GM12878 (cell line): ENCODE results near the gene LAIR1. TPM values are rescaled to one million over a fixed set of nuclear protein-coding genes. Genes with fewer than 3 reads are reported as not detected.
A peak's percentile ranks its signal among the peaks of the same experiment; 100 is the strongest.
"Not testable (repeated sequence)": the region's sequence is repeated elsewhere in the genome, so short reads cannot be mapped to it uniquely, and the experiment has no call there.

Experiments used
- ATAC-seq: fragments of 200-7000 bp; cut with Tn5 transposase; 3 replicates; pipeline ENCODE4 v1.9.1; 2020; ENCODE audit warnings: mild to moderate bottlenecking, moderate library complexity
- BruUV-seq: library from RNA; stranded (reverse); fragments of 400-500 nt; replicated peaks from 2 replicates; lab custom pipeline; 2021; lab: Mats Ljungman, UMichigan
- CTCF ChIA-PET: fragments of 300-600 bp; sonication (Branson Sonifier 250); formaldehyde crosslinking; extraction: SDS; loops from one replicate; lab custom pipeline; 2021; ENCODE audit warnings: inconsistent platforms; lab: Yijun Ruan, JAX
- POLR2A ChIA-PET: fragments of 350-600 bp; formaldehyde crosslinking; extraction: SDS; loops from one replicate; lab custom pipeline; 2021; ENCODE audit warnings: inconsistent platforms; lab: Charles Lee
- RAD21 ChIA-PET: fragments of 300-600 bp; sonication (Branson Sonifier 250); formaldehyde crosslinking; loops from one replicate; lab custom pipeline; 2023; ENCODE audit warnings: antibody characterized with exemption; ENCODE audit not compliant: unreplicated experiment; lab: Charles Lee
- SMC1A ChIA-PET: fragments of 300-600 bp; sonication (Branson Sonifier 250); formaldehyde crosslinking; loops from one replicate; lab custom pipeline; 2023; ENCODE audit not compliant: unreplicated experiment, uncharacterized antibody; lab: Charles Lee
- DNase-seq: peaks from one replicate; pipeline ENCODE4 v3.0.0-alpha.2; 2011; ENCODE audit warnings: low read depth, low spot score
- FAIRE-seq: peaks from 3 replicates; lab custom pipeline; 2011; peaks lifted over from hg19 to GRCh38; lab: Jason Lieb, UNC
- H2AFZ ChIP-seq: 2 replicates; pipeline ENCODE4 v1.6.0; 2011; ENCODE audit warnings: low read depth, low read length, control low read depth; ENCODE audit not compliant: control insufficient read depth
- H3K27ac ChIP-seq: 2 replicates; pipeline ENCODE4 v1.5.1; 2011; ENCODE audit warnings: control low read depth; ENCODE audit not compliant: control insufficient read depth, insufficient read depth
- H3K27me3 ChIP-seq, 2 experiments: replicated peaks in 1 of 2; 2 replicates each; pipeline versions ENCODE4 v1.6.0 to v1.6.1; 2011; ENCODE audit warnings: low read length in 1 of 2; ENCODE audit not compliant: control insufficient read depth in 2 of 2, insufficient read depth in 2 of 2
- H3K36me3 ChIP-seq, 2 experiments: 2 replicates each; pipeline ENCODE4 v1.5.1; 2011; ENCODE audit warnings: low read length in 1 of 2; ENCODE audit not compliant: control insufficient read depth in 2 of 2, insufficient read depth in 2 of 2
- H3K4me1 ChIP-seq: 2 replicates; pipeline ENCODE4 v1.6.1; 2011; ENCODE audit warnings: mild to moderate bottlenecking, low read length, moderate library complexity, mixed read lengths; ENCODE audit not compliant: control insufficient read depth, insufficient read depth
- H3K4me2 ChIP-seq: 2 replicates; pipeline ENCODE4 v1.6.0; 2011; ENCODE audit warnings: control low read depth; ENCODE audit not compliant: control insufficient read depth, insufficient read depth
- H3K4me3 ChIP-seq: fragments of 200-600 bp; sonication (generic); 2 replicates; pipeline ENCODE4 v1.5.1; 2016
- H3K79me2 ChIP-seq: 2 replicates; pipeline ENCODE4 v1.6.0; 2011; ENCODE audit warnings: low read length; ENCODE audit not compliant: control insufficient read depth, insufficient read depth
- H3K9ac ChIP-seq: 2 replicates; pipeline ENCODE4 v1.8.0; 2011; ENCODE audit warnings: low read length, control low read depth, mixed read lengths; ENCODE audit not compliant: control insufficient read depth, insufficient read depth
- H3K9me3 ChIP-seq: replicated peaks from 3 replicates; pipeline ENCODE4 v1.5.1; 2011; ENCODE audit warnings: mild to moderate bottlenecking, low read length; ENCODE audit not compliant: control insufficient read depth, insufficient read depth
- H4K20me1 ChIP-seq: 2 replicates; pipeline ENCODE4 v1.6.0; 2011; ENCODE audit not compliant: control insufficient read depth, insufficient read depth
- HSF1 ChIP-seq: fragments of 150-350 bp; IDR thresholded peaks from 2 replicates; pipeline ENCODE4 v1.6.1; 2014; ENCODE audit warnings: mild to moderate bottlenecking, low read depth, low read length
- IKZF1 ChIP-seq: fragments of 450-650 bp; conservative IDR thresholded peaks from 2 replicates; pipeline ENCODE4 v1.6.1; 2017; ENCODE audit warnings: antibody characterized with exemption, mild to moderate bottlenecking
- IKZF2 ChIP-seq, 2 experiments: fragments of 450-650 bp; IDR thresholded peaks; 2 replicates each; pipeline ENCODE4 v1.6.1; 2017; ENCODE audit warnings: mild to moderate bottlenecking in 2 of 2, moderate library complexity in 2 of 2
- WGBS: methylation state at CpG from one replicate; pipeline ENCODE4 v1.1.6; 2016; ENCODE audit warnings: low lambda C conversion rate; ENCODE audit not compliant: insufficient replicate concordance, insufficient coverage; ENCODE audit errors: missing lambda C conversion rate; 5-methylcytosine and 5-hydroxymethylcytosine counted together
- in situ Hi-C: fragments of 300-500 bp; cut with MboI; formaldehyde crosslinking; loops from 9 replicates; pipeline ENCODE4 v1.14.3; 2018; ENCODE audit warnings: mixed read lengths
- intact Hi-C: fragments of 100-400 bp; cut with micrococcal nuclease; formaldehyde crosslinking; loops from one replicate; pipeline ENCODE4 v1.14.2; 2022; ENCODE audit not compliant: unreplicated experiment
- polyA plus RNA-seq, 11 experiments: library from polyadenylated mRNA; depleted of rRNA in 4 of 11; unstranded in 6 of 11; stranded (reverse) in 5 of 11; fragments of >200 nt; fragmentation: Nextera tagmentation in 4 of 11; fragmentation: Illumina TruSeq in 1 of 11; extraction: Ambion mirVana in 4 of 11; extraction: Trizol in 1 of 11; gene quantifications; 1 replicate in 1 of 11; 2 replicates in 10 of 11; pipeline versions ENCODE4 v1.2.1 to v1.2.3, GENCODE V29; 2011 to 2016; ENCODE audit warnings: inconsistent platforms in 2 of 11, missing spikeins in 2 of 11, low read depth in 1 of 11
- total RNA-seq, 4 experiments: library from RNA; depleted of rRNA in 3 of 4; stranded (reverse); fragments of >200 nt in 3 of 4; fragmentation: Illumina TruSeq in 1 of 4; extraction: Trizol in 1 of 4; gene quantifications; 2 replicates each; pipeline versions ENCODE4 v1.2.1 to v1.2.3, GENCODE V29; 2013 to 2021
- TF ChIP-seq, protein P1 (sequence below): IDR thresholded peaks from 2 replicates; pipeline ENCODE4 v1.6.1; 2012; ENCODE audit warnings: improper control_type of control experiment, low read depth, low read length; ENCODE audit not compliant: insufficient replicate concordance

The LAIR1 gene
- total and polyA plus RNA-seq, 10 of the 15 experiments (the other 5 are each of a cell fraction or from before 2014, with no cell fraction given), result 8.6 to 58.2 (median 35.3) TPM

- H3K4me3 ChIP-seq, DNase-seq, H3K27me3 ChIP-seq, H3K4me2 ChIP-seq, in situ Hi-C loops, H3K27ac ChIP-seq, H3K36me3 ChIP-seq, H3K79me2 ChIP-seq, H3K9ac ChIP-seq, H3K4me1 ChIP-seq, H3K9me3 ChIP-seq, H2AFZ ChIP-seq, H4K20me1 ChIP-seq, intact Hi-C loops: not testable (repeated sequence)
- ATAC-seq (peak; percentile 54), FAIRE-seq (peak; percentile 18)
- SMC1A ChIA-PET, result interaction anchor here (0.6 to 2.0 kb wide), 6 partner anchors 9 to 42 kb away, joined by 3 to 6 read pairs (median 4); no protein-coding TSS in a partner anchor
- BruUV-seq, result TSS peak; percentile 79
- POLR2A ChIA-PET, result interaction anchor here (0.7 to 1.5 kb wide), 5 partner anchors 19 to 79 kb away, joined by 3 to 5 read pairs (median 3); no protein-coding TSS in a partner anchor
- WGBS, result 6% methylated on average over 11 of the region's 19 CpGs
- RAD21 ChIA-PET, result interaction anchor here (0.9 to 5.0 kb wide), 4 partner anchors 8 to 78 kb away, joined by 3 to 32 read pairs (median 5); no protein-coding TSS in a partner anchor
- CTCF ChIA-PET, result interaction anchor here (0.6 to 6.7 kb wide), 5 partner anchors 15 to 248 kb away, joined by 3 to 68 read pairs (median 4); no protein-coding TSS in a partner anchor
These were observed 5.1 kb upstream of the LAIR1 start for GRCh38 chr19:54369688-54370433.

DNA sequence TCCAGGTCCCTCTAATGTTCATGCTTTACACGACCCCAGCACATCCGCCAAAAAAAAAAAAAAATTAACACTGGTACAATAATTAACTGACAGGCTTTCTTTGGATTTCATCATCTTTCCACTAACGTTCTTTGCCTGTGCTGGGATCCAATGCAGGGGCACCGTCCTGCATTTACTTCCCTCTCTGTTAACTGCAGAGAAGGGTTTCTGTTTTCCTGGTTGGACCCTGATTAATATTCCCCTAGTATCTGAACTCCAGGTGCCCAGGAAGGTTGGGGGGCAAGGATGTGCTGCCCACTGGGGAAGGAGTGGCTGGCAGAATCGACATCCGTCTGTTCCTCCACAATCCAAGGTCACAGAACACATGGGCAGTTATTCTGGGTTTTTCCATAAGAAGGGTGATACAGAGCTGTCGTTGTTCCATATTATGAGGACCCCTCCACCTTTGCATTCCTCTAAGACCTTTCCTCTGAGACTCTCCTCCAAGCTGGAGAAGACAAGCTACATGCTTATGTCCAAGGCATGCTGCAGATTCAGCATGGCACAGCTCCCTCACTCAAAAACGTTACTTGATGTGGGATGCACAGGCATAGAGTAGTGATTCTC is 4.5 kb upstream of the LAIR1 start:
- no peaks in the 10 kb centered on the region; the same call in 2 of the 3 replicates for H3K9me3 ChIP-seq
- FAIRE-seq, result no peak
- POLR2A ChIA-PET, result interaction anchor here (0.7 to 1.2 kb wide), 3 partner anchors 19 to 26 kb away, joined by 3 to 5 read pairs (median 4); no protein-coding TSS in a partner anchor
- CTCF ChIA-PET, result interaction anchor here (1.3 to 6.7 kb wide), 3 partner anchors 14 to 44 kb away, joined by 4 to 68 read pairs (median 4); no protein-coding TSS in a partner anchor
- H3K4me3 ChIP-seq, result no peak overlapping the region
- TF ChIP-seq IKZF1, result peak; percentile 61; the same call in 1 of the 2 replicates
- TF ChIP-seq, protein P1, sequence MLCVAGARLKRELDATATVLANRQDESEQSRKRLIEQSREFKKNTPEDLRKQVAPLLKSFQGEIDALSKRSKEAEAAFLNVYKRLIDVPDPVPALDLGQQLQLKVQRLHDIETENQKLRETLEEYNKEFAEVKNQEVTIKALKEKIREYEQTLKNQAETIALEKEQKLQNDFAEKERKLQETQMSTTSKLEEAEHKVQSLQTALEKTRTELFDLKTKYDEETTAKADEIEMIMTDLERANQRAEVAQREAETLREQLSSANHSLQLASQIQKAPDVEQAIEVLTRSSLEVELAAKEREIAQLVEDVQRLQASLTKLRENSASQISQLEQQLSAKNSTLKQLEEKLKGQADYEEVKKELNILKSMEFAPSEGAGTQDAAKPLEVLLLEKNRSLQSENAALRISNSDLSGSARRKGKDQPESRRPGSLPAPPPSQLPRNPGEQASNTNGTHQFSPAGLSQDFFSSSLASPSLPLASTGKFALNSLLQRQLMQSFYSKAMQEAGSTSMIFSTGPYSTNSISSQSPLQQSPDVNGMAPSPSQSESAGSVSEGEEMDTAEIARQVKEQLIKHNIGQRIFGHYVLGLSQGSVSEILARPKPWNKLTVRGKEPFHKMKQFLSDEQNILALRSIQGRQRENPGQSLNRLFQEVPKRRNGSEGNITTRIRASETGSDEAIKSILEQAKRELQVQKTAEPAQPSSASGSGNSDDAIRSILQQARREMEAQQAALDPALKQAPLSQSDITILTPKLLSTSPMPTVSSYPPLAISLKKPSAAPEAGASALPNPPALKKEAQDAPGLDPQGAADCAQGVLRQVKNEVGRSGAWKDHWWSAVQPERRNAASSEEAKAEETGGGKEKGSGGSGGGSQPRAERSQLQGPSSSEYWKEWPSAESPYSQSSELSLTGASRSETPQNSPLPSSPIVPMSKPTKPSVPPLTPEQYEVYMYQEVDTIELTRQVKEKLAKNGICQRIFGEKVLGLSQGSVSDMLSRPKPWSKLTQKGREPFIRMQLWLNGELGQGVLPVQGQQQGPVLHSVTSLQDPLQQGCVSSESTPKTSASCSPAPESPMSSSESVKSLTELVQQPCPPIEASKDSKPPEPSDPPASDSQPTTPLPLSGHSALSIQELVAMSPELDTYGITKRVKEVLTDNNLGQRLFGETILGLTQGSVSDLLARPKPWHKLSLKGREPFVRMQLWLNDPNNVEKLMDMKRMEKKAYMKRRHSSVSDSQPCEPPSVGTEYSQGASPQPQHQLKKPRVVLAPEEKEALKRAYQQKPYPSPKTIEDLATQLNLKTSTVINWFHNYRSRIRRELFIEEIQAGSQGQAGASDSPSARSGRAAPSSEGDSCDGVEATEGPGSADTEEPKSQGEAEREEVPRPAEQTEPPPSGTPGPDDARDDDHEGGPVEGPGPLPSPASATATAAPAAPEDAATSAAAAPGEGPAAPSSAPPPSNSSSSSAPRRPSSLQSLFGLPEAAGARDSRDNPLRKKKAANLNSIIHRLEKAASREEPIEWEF, result no peak
- TF ChIP-seq HSF1, result no peak
- TF ChIP-seq IKZF2 (IDR thresholded peaks at IDR 0.05), result peak in 1 of 2 experiments; percentile 11; a peak in 1 of 4 replicates
- DNase-seq, result no peak
- SMC1A ChIA-PET, result interaction anchor here (0.5 to 2.0 kb wide), 6 partner anchors 18 to 248 kb away, joined by 3 to 9 read pairs (median 5); no protein-coding TSS in a partner anchor
- no peak overlapping the region for H3K9ac ChIP-seq
- peaks cover 0 to 7% of the 10 kb centered on the region in 2 experiments; a peak in 1 of 4 replicates for H3K27me3 ChIP-seq
- RAD21 ChIA-PET, result interaction anchor here (0.9 to 5.0 kb wide), 4 partner anchors 9 to 79 kb away, joined by 3 to 32 read pairs (median 5); no protein-coding TSS in a partner anchor
- H3K79me2 ChIP-seq, result no peaks in the 10 kb centered on the region
- no peak overlapping the region for H3K4me2 ChIP-seq
- no peaks in the 10 kb centered on the region for H3K36me3 ChIP-seq
- no peaks in the 10 kb centered on the region for H4K20me1 ChIP-seq
- peaks cover 3% of the 10 kb centered on the region; the same call in 1 of the 2 replicates for H3K4me1 ChIP-seq
- no peak overlapping the region for H2AFZ ChIP-seq
- in situ Hi-C loops (no loop called here), intact Hi-C loops (no loop called here)
- H3K27ac ChIP-seq, result no peak overlapping the region
- BruUV-seq, result no TSS peak
- WGBS, result 5% methylated on average over 8 of the region's 8 CpGs
- peak; percentile 8; the same call in 1 of the 3 replicates for ATAC-seq
